Measurements from ENCODE around the gene NBEA.
"Not testable (repeated sequence)": the region's sequence is repeated elsewhere in the genome, so short reads cannot be mapped to it uniquely, and the experiment has no call there.

NBEA gene

GRCh38 chr13:34913040-34913439 is 29.0 kb upstream of the NBEA start:
- Histone ChIP-seq H3K79me2 (ENCODE audit: control insufficient read depth, insufficient read depth, low read length, poor library complexity) (no peaks in the 10 kb centered on the region), H2AK5ac (ENCODE audit: low read length) (no peak overlapping the region), H2BK5ac (ENCODE audit: low read depth, low read length, poor library complexity) (no peak overlapping the region), H3K14ac (ENCODE audit: low read length) (no peak overlapping the region), H3K27ac (ENCODE audit: low read depth, low read length) (no peak overlapping the region), H4K8ac (ENCODE audit: low read depth, low read length) (no peak overlapping the region), H4K12ac (ENCODE audit: low read depth, low read length) (no peak overlapping the region), H3K27me3 (ENCODE audit: insufficient read depth, low read length) (no peaks in the 10 kb centered on the region), H3K23ac (ENCODE audit: low read length) (no peak overlapping the region), H3K36me3 (ENCODE audit: control insufficient read depth in 1 of 2, insufficient read depth in 2 of 2, low read length in 2 of 2) (no peaks in the 10 kb centered on the region), H3K79me1 (ENCODE audit: low read length) (no peaks in the 10 kb centered on the region), H2BK12ac (ENCODE audit: low read length) (no peak overlapping the region), H2AFZ (ENCODE audit: insufficient read depth, low read length, poor library complexity) (no peak overlapping the region), H3K18ac (ENCODE audit: low read length) (no peak overlapping the region), H3K9me3 (ENCODE audit: insufficient read depth, low read depth, low read length) (no peaks in the 10 kb centered on the region), H3K4me2 (ENCODE audit: low read length) (no peak overlapping the region), H3K9ac (ENCODE audit: low read length) (no peak overlapping the region), H3K4ac (ENCODE audit: low read depth, low read length) (no peak overlapping the region), H2BK120ac (ENCODE audit: insufficient read depth, low read length, poor library complexity) (no peak overlapping the region), H3K4me1 (ENCODE audit: control insufficient read depth in 1 of 2, insufficient read depth in 2 of 2, low read length in 2 of 2) (no peaks in the 10 kb centered on the region), H3K4me3 (ENCODE audit: low read depth, low read length) (no peak overlapping the region), H4K91ac (ENCODE audit: low read depth, low read length) (no peak overlapping the region)
- WGBS (ENCODE audit: extremely low coverage, insufficient coverage, insufficient read length), result no CpG with 5 or more reads among the region's 6 CpGs
- DNase-seq, result no peak

- no peak overlapping the region for H4K91ac ChIP-seq (ENCODE audit: low read depth, low read length)
- H3K4ac ChIP-seq (ENCODE audit: low read depth, low read length), result no peak overlapping the region
- DNase-seq, result no peak
- H2AK5ac ChIP-seq (ENCODE audit: low read length), result no peak overlapping the region
- no peaks in the 10 kb centered on the region for H3K79me2 ChIP-seq (ENCODE audit: control insufficient read depth, insufficient read depth, low read length, poor library complexity)
- H3K23ac ChIP-seq (ENCODE audit: low read length), result no peak overlapping the region
- no peak overlapping the region for H2BK120ac ChIP-seq (ENCODE audit: insufficient read depth, low read length, poor library complexity)
- no peak overlapping the region for H3K18ac ChIP-seq (ENCODE audit: low read length)
- H3K9me3 ChIP-seq (ENCODE audit: insufficient read depth, low read depth, low read length), result no peaks in the 10 kb centered on the region
- H3K27ac ChIP-seq (ENCODE audit: low read depth, low read length), result no peak overlapping the region
- H4K12ac ChIP-seq (ENCODE audit: low read depth, low read length), result no peak overlapping the region
- no peaks in the 10 kb centered on the region for H3K4me1 ChIP-seq (ENCODE audit: control insufficient read depth in 1 of 2, insufficient read depth in 2 of 2, low read length in 2 of 2)
- no peak overlapping the region for H2AFZ ChIP-seq (ENCODE audit: insufficient read depth, low read length, poor library complexity)
- H3K79me1 ChIP-seq (ENCODE audit: low read length), result no peaks in the 10 kb centered on the region
- H3K27me3 ChIP-seq (ENCODE audit: insufficient read depth, low read length), result no peaks in the 10 kb centered on the region
- no peak overlapping the region for H3K9ac ChIP-seq (ENCODE audit: low read length)
- no peak overlapping the region for H3K4me3 ChIP-seq (ENCODE audit: low read depth, low read length)
- no peak overlapping the region for H2BK12ac ChIP-seq (ENCODE audit: low read length)
- H3K36me3 ChIP-seq (ENCODE audit: control insufficient read depth in 1 of 2, insufficient read depth in 2 of 2, low read length in 2 of 2), result no peaks in the 10 kb centered on the region
- no CpG with 5 or more reads among the region's 2 CpGs for WGBS (ENCODE audit: extremely low coverage, insufficient coverage, insufficient read length)
- H3K4me2 ChIP-seq (ENCODE audit: low read length), result no peak overlapping the region
- H2BK5ac ChIP-seq (ENCODE audit: low read depth, low read length, poor library complexity), result no peak overlapping the region
- no peak overlapping the region for H4K8ac ChIP-seq (ENCODE audit: low read depth, low read length)
- no peak overlapping the region for H3K14ac ChIP-seq (ENCODE audit: low read length)
Observed at GRCh38 chr13:34914416-34914815, 27.7 kb upstream of the NBEA start.

GRCh38 chr13:34926508-34926907 is 15.6 kb upstream of the NBEA start:
- H3K4me2 ChIP-seq (ENCODE audit: low read length), result no peak overlapping the region

GRCh38 chr13:34928676-34929075 is 13.4 kb upstream of the NBEA start:
- not testable (repeated sequence) for H3K36me3 ChIP-seq (ENCODE audit: control insufficient read depth in 1 of 2, insufficient read depth in 2 of 2, low read length in 2 of 2); H3K79me1 ChIP-seq (ENCODE audit: low read length); H3K27me3 ChIP-seq (ENCODE audit: insufficient read depth, low read length); H3K18ac ChIP-seq (ENCODE audit: low read length); H4K8ac ChIP-seq (ENCODE audit: low read depth, low read length); H3K4me3 ChIP-seq (ENCODE audit: low read depth, low read length); H3K27ac ChIP-seq (ENCODE audit: low read depth, low read length); H3K9me3 ChIP-seq (ENCODE audit: insufficient read depth, low read depth, low read length); H4K12ac ChIP-seq (ENCODE audit: low read depth, low read length); H2BK5ac ChIP-seq (ENCODE audit: low read depth, low read length, poor library complexity); H2AK5ac ChIP-seq (ENCODE audit: low read length); H3K4me1 ChIP-seq (ENCODE audit: control insufficient read depth in 1 of 2, insufficient read depth in 2 of 2, low read length in 2 of 2); H3K14ac ChIP-seq (ENCODE audit: low read length); H3K9ac ChIP-seq (ENCODE audit: low read length); H3K23ac ChIP-seq (ENCODE audit: low read length); H2BK120ac ChIP-seq (ENCODE audit: insufficient read depth, low read length, poor library complexity); H3K79me2 ChIP-seq (ENCODE audit: control insufficient read depth, insufficient read depth, low read length, poor library complexity); H3K4ac ChIP-seq (ENCODE audit: low read depth, low read length); H3K4me2 ChIP-seq (ENCODE audit: low read length); H2BK12ac ChIP-seq (ENCODE audit: low read length); H4K91ac ChIP-seq (ENCODE audit: low read depth, low read length); H2AFZ ChIP-seq (ENCODE audit: insufficient read depth, low read length, poor library complexity)
- DNase-seq, result peak; percentile 4 to 20
- no CpG with 5 or more reads among the region's 1 CpG for WGBS (ENCODE audit: extremely low coverage, insufficient coverage, insufficient read length)

More at GRCh38 chr13:34926508-34926907, 15.6 kb upstream of the NBEA start:
- H3K18ac ChIP-seq (ENCODE audit: low read length), result no peak overlapping the region
- no peak overlapping the region for H2AFZ ChIP-seq (ENCODE audit: insufficient read depth, low read length, poor library complexity)
- H2BK120ac ChIP-seq (ENCODE audit: insufficient read depth, low read length, poor library complexity), result no peak overlapping the region
- H3K36me3 ChIP-seq (ENCODE audit: control insufficient read depth in 1 of 2, insufficient read depth in 2 of 2, low read length in 2 of 2), result no peaks in the 10 kb centered on the region
- no peaks in the 10 kb centered on the region for H3K79me2 ChIP-seq (ENCODE audit: control insufficient read depth, insufficient read depth, low read length, poor library complexity)
- no peak overlapping the region for H3K27ac ChIP-seq (ENCODE audit: low read depth, low read length)
- peak in 1 of 2 donors; percentile 35 for DNase-seq
- H3K4me3 ChIP-seq (ENCODE audit: low read depth, low read length), result no peak overlapping the region
- no peak overlapping the region for H4K8ac ChIP-seq (ENCODE audit: low read depth, low read length)
- H4K12ac ChIP-seq (ENCODE audit: low read depth, low read length), result no peak overlapping the region
- no peak overlapping the region for H3K4ac ChIP-seq (ENCODE audit: low read depth, low read length)
- H4K91ac ChIP-seq (ENCODE audit: low read depth, low read length), result no peak overlapping the region
- no peak overlapping the region for H3K14ac ChIP-seq (ENCODE audit: low read length)
- H3K79me1 ChIP-seq (ENCODE audit: low read length), result no peaks in the 10 kb centered on the region
- H3K4me1 ChIP-seq (ENCODE audit: control insufficient read depth in 1 of 2, insufficient read depth in 2 of 2, low read length in 2 of 2), result no peaks in the 10 kb centered on the region
- no peaks in the 10 kb centered on the region for H3K27me3 ChIP-seq (ENCODE audit: insufficient read depth, low read length)
- no peak overlapping the region for H3K23ac ChIP-seq (ENCODE audit: low read length)
- no peaks in the 10 kb centered on the region for H3K9me3 ChIP-seq (ENCODE audit: insufficient read depth, low read depth, low read length)
- H2BK12ac ChIP-seq (ENCODE audit: low read length), result no peak overlapping the region
- no peak overlapping the region for H2AK5ac ChIP-seq (ENCODE audit: low read length)
- WGBS (ENCODE audit: extremely low coverage, insufficient coverage, insufficient read length), result no CpG with 5 or more reads among the region's 1 CpG
- no peak overlapping the region for H2BK5ac ChIP-seq (ENCODE audit: low read depth, low read length, poor library complexity)
- H3K9ac ChIP-seq (ENCODE audit: low read length), result no peak overlapping the region
